ENCODE data around the gene SON.
A peak's percentile ranks its signal among the peaks of the same experiment; 100 is the strongest.

The SON gene

GRCh38 chr21:33544451-33545195, 1.8 kb downstream of the SON start:
- POLR2A ChIA-PET, result interaction anchor here (0.6 to 3.3 kb wide), 3 partner anchors 12 to 65 kb away, joined by 3 to 20 read pairs (median 15); partner anchors contain the start of genes DONSON and TMEM50B
- no peaks in the 10 kb centered on the region for H3K9me3 ChIP-seq (ENCODE audit: control insufficient read depth, insufficient read depth, low read depth, low read length)
- peak overlapping the region; percentile 98 for H3K4me3 ChIP-seq (ENCODE audit: low read depth, low read length)
- peak overlapping the region; percentile 3; the same call in 1 of the 2 replicates for H3K27ac ChIP-seq (ENCODE audit: extremely low read depth, low read depth, low read length)
- peaks cover 35 to 38% of the 10 kb centered on the region in 2 experiments for H3K36me3 ChIP-seq (ENCODE audit: control insufficient read depth in 2 of 2, insufficient read depth in 1 of 2, low read length in 2 of 2)
- peaks cover 12% of the 10 kb centered on the region for H3K4me1 ChIP-seq (ENCODE audit: control insufficient read depth, insufficient read depth, low read length)
- CTCF ChIA-PET, result interaction anchor here (0.6 to 1.1 kb wide), 4 partner anchors 39 to 355 kb away, joined by 3 to 4 read pairs (median 3); partner anchors contain the start of gene TMEM50B
- TF ChIP-seq SCRT2 (tag by site-specific recombination; IDR thresholded peaks at IDR 0.05) (peak; percentile 75), ZBTB48 (tag by site-specific recombination; IDR thresholded peaks at IDR 0.05) (no peak), KLF9 (tag by site-specific recombination; IDR thresholded peaks at IDR 0.05; ENCODE audit: low read depth) (no peak), ZNF394 (tag by site-specific recombination; IDR thresholded peaks at IDR 0.05; ENCODE audit: borderline replicate concordance) (0 out of 2 replicates have a peak, but pooled peaks have one; percentile 24), ZNF664 (tag by site-specific recombination; IDR thresholded peaks at IDR 0.05) (0 out of 2 replicates have a peak, but pooled peaks have one; percentile 5), ZNF426 (tag by site-specific recombination; IDR thresholded peaks at IDR 0.05) (peak; percentile 5; the same call in 1 of the 2 replicates), ZNF146 (tag by site-specific recombination; IDR thresholded peaks at IDR 0.05) (peak; percentile 94), ZXDB (tag by site-specific recombination; IDR thresholded peaks at IDR 0.05) (0 out of 2 replicates have a peak, but pooled peaks have one; percentile 12), ZNF623 (tag by site-specific recombination; IDR thresholded peaks at IDR 0.05) (0 out of 2 replicates have a peak, but pooled peaks have one; percentile 5), ZNF629 (tag by site-specific recombination; IDR thresholded peaks at IDR 0.05) (no peak)

- H3K9me3 ChIP-seq (ENCODE audit: control insufficient read depth, insufficient read depth, low read depth, low read length), result no peaks in the 10 kb centered on the region
- H3K4me1 ChIP-seq (ENCODE audit: control insufficient read depth, insufficient read depth, low read length), result peaks cover 7% of the 10 kb centered on the region
- POLR2A ChIA-PET, result interaction anchor here (0.9 kb wide), 1 partner anchor 66 kb away, joined by 4 read pairs; the partner anchor contains the start of gene TMEM50B
- CTCF ChIA-PET, result no interaction called here
- TF ChIP-seq REPIN1 (tag by site-specific recombination; IDR thresholded peaks at IDR 0.05; ENCODE audit: low read depth), result no peak
- TF ChIP-seq PRDM10 (tag by site-specific recombination; IDR thresholded peaks at IDR 0.05), result peak; percentile 3; the same call in 1 of the 2 replicates
- H3K4me3 ChIP-seq (ENCODE audit: low read depth, low read length), result no peak overlapping the region
- H3K36me3 ChIP-seq (ENCODE audit: control insufficient read depth in 2 of 2, insufficient read depth in 1 of 2, low read length in 2 of 2), result peaks cover 34 to 48% of the 10 kb centered on the region in 2 experiments
- H3K27ac ChIP-seq (ENCODE audit: extremely low read depth, low read depth, low read length), result no peak overlapping the region
Measured at GRCh38 chr21:33546086-33546485, 3.2 kb downstream of the SON start.

GRCh38 chr21:33549848-33550771, 7.3 kb downstream of the SON start:
- Histone ChIP-seq H3K9me3 (ENCODE audit: control insufficient read depth, insufficient read depth, low read depth, low read length) (no peaks in the 10 kb centered on the region), H3K36me3 (ENCODE audit: control insufficient read depth in 2 of 2, insufficient read depth in 1 of 2, low read length in 2 of 2) (peaks cover 52 to 88% of the 10 kb centered on the region in 2 experiments), H3K4me3 (ENCODE audit: low read depth, low read length) (no peak overlapping the region), H3K4me1 (ENCODE audit: control insufficient read depth, insufficient read depth, low read length) (peaks cover 7% of the 10 kb centered on the region), H3K27ac (ENCODE audit: extremely low read depth, low read depth, low read length) (no peak overlapping the region)
- ChIA-PET CTCF (no interaction called here), POLR2A (no interaction called here)
- TF ChIP-seq ZNF341 (tag by site-specific recombination; IDR thresholded peaks at IDR 0.05; ENCODE audit: low read depth) (no peak), PRDM10 (tag by site-specific recombination; IDR thresholded peaks at IDR 0.05) (no peak), ZNF174 (tag by site-specific recombination; IDR thresholded peaks at IDR 0.05) (no peak), ZNF2 (tag by site-specific recombination; IDR thresholded peaks at IDR 0.05) (no peak), ZNF544 (tag by site-specific recombination; IDR thresholded peaks at IDR 0.05) (no peak), ZNF610 (tag by site-specific recombination; IDR thresholded peaks at IDR 0.05; ENCODE audit: borderline replicate concordance) (no peak)

Data from HEK293 (cell line).